ENCODE data around the gene HIBCH.
"Not testable (repeated sequence)": the region's sequence is repeated elsewhere in the genome, so short reads cannot be mapped to it uniquely, and the experiment has no call there.

Gene HIBCH

GRCh38 chr2:190319555-190320498 lies at the start of gene HIBCH:
HIBCH (minus strand) TSS chr2:190319826; CDS start chr2:190319750, 76 bp downstream.
- DNase-seq = peak; percentile 99

GRCh38 chr2:190367091-190367490 lies 47.5 kb upstream of the HIBCH start:
- DNase-seq = no peak

GRCh38 chr2:190366248-190366753 lies 46.7 kb upstream of the HIBCH start:
- no peak for DNase-seq

- no peak for DNase-seq
These were observed 46.0 kb upstream of the HIBCH start for GRCh38 chr2:190365499-190366204.

- no peak for DNase-seq
These were observed 43.3 kb upstream of the HIBCH start for GRCh38 chr2:190362894-190363293.

GRCh38 chr2:190361572-190361971 lies 41.9 kb upstream of the HIBCH start:
- DNase-seq = no peak

GRCh38 chr2:190360965-190361364 lies 41.3 kb upstream of the HIBCH start:
- no peak for DNase-seq

- DNase-seq = no peak
These were observed 40.9 kb upstream of the HIBCH start for GRCh38 chr2:190360561-190360960.

- DNase-seq = not testable (repeated sequence)
These were observed 39.2 kb upstream of the HIBCH start for GRCh38 chr2:190358655-190359448.

GRCh38 chr2:190357600-190357999 lies 38.0 kb upstream of the HIBCH start:
- DNase-seq = no peak

GRCh38 chr2:190355968-190356644 lies 36.5 kb upstream of the HIBCH start:
- no peak for DNase-seq

GRCh38 chr2:190354003-190354690 lies 34.5 kb upstream of the HIBCH start:
- no peak for DNase-seq

- DNase-seq = no peak
These were observed 33.9 kb upstream of the HIBCH start for GRCh38 chr2:190353537-190353899.

- DNase-seq = no peak
These were observed 33.3 kb upstream of the HIBCH start for GRCh38 chr2:190352668-190353536.

- DNase-seq = no peak
These were observed 32.3 kb upstream of the HIBCH start for GRCh38 chr2:190351955-190352354.

GRCh38 chr2:190350371-190350770 lies 30.7 kb upstream of the HIBCH start:
- no peak for DNase-seq

GRCh38 chr2:190344276-190344827 lies 24.7 kb upstream of the HIBCH start:
- DNase-seq = peak; percentile 16

GRCh38 chr2:190343536-190344275 lies 24.1 kb upstream of the HIBCH start, which contains the start of gene INPP1:
INPP1 (plus strand) TSS chr2:190343589; CDS start chr2:190360103, 16,514 bp downstream.
- peak; percentile 51 for DNase-seq

- no peak for DNase-seq
These were observed 23.5 kb upstream of the HIBCH start for GRCh38 chr2:190343089-190343535.
